ENCODE data around the gene COA8. TPM values are rescaled to one million over a fixed set of nuclear protein-coding genes. Genes with fewer than 3 reads are reported as not detected.

COA8 gene
- total RNA-seq, 1 donor from 2014 or later = 33.7 TPM

- TF ChIP-seq, protein P1, sequence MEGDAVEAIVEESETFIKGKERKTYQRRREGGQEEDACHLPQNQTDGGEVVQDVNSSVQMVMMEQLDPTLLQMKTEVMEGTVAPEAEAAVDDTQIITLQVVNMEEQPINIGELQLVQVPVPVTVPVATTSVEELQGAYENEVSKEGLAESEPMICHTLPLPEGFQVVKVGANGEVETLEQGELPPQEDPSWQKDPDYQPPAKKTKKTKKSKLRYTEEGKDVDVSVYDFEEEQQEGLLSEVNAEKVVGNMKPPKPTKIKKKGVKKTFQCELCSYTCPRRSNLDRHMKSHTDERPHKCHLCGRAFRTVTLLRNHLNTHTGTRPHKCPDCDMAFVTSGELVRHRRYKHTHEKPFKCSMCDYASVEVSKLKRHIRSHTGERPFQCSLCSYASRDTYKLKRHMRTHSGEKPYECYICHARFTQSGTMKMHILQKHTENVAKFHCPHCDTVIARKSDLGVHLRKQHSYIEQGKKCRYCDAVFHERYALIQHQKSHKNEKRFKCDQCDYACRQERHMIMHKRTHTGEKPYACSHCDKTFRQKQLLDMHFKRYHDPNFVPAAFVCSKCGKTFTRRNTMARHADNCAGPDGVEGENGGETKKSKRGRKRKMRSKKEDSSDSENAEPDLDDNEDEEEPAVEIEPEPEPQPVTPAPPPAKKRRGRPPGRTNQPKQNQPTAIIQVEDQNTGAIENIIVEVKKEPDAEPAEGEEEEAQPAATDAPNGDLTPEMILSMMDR (conservative IDR thresholded peaks at IDR 0.05) = no peak
- Mint-ChIP-seq H3K36me3 (ENCODE audit: low read depth) (no peaks in the 10 kb centered on the region), H3K27ac (ENCODE audit: unreplicated experiment) (no peak overlapping the region), H3K9me3 (no peaks in the 10 kb centered on the region), H3K4me1 (peaks cover 14% of the 10 kb centered on the region), H3K4me3 (no peak overlapping the region), H3K27me3 (ENCODE audit: low read depth) (peaks cover 11% of the 10 kb centered on the region)
- DNase-seq (ENCODE audit: low read depth, low spot score) = no peak
These were observed 48.5 kb downstream of the COA8 start for GRCh38 chr14:103611215-103611614.

DNA sequence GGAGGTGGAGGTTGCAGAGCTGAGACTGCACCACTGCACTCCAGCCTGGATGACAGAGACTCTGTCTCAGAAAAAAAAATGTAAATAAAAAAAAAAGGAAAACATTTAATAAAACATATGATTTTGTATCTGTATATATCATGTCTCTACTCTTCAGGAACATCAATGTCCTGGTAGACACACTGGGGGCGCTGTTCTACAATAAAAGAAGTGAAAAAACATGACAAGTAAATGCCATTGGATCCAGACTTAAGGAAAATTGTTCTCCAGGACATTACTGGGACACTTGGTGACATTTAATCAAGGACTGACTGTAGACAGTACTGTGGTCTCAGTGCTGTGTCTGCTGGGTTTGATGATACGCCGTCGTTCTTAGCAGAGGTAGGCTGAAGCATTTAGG lies 50.8 kb downstream of the COA8 start:
- peaks cover 2% of the 10 kb centered on the region for H3K27me3 Mint-ChIP-seq (ENCODE audit: low read depth)
- no peak for DNase-seq (ENCODE audit: low read depth, low spot score)
- no peaks in the 10 kb centered on the region for H3K4me1 Mint-ChIP-seq
- TF ChIP-seq, protein P1 (conservative IDR thresholded peaks at IDR 0.05) = no peak
- no peak overlapping the region for H3K4me3 Mint-ChIP-seq
- no peak overlapping the region for H3K27ac Mint-ChIP-seq (ENCODE audit: unreplicated experiment)
- no peaks in the 10 kb centered on the region for H3K36me3 Mint-ChIP-seq (ENCODE audit: low read depth)
- H3K9me3 Mint-ChIP-seq = no peaks in the 10 kb centered on the region

DNA sequence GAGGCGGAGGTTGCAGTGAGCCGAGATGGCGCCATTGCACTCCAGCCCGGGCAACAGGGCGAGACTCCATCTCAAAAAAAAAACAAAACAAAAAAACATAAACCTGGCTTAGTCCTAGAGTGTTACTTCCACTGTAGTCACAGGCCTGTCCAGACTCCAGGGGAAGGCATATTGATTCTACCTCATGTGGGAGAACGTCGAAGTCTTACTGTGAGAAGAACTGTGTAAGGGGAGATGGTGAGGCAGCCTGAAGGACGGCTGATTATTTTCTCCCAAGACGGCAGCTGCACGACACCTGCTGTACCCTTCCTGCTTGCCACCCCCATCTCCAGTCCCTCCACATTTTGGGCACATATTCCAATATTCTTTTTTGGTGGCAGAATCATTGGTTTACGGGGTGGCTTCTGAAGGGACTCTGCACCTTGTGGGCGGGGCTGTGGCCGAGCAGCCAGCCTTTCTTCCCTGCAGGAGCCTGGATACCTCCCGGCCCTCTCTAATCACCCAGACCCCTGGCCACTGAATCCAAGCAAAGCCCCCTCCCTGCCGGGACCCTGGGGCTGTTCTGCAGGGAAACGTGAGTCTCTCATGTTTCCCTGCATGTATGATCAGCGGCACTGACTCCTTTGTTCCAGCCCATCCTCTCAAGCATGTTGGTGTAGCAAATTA lies 54.0 kb downstream of the COA8 start:
- no peak for DNase-seq (ENCODE audit: low read depth, low spot score)
- Mint-ChIP-seq H3K27ac (ENCODE audit: unreplicated experiment) (no peak overlapping the region), H3K27me3 (ENCODE audit: low read depth) (no peaks in the 10 kb centered on the region), H3K36me3 (ENCODE audit: low read depth) (no peaks in the 10 kb centered on the region), H3K4me3 (no peak overlapping the region), H3K4me1 (no peaks in the 10 kb centered on the region), H3K9me3 (no peaks in the 10 kb centered on the region)
- TF ChIP-seq, protein P1 (conservative IDR thresholded peaks at IDR 0.05) = no peak

DNA sequence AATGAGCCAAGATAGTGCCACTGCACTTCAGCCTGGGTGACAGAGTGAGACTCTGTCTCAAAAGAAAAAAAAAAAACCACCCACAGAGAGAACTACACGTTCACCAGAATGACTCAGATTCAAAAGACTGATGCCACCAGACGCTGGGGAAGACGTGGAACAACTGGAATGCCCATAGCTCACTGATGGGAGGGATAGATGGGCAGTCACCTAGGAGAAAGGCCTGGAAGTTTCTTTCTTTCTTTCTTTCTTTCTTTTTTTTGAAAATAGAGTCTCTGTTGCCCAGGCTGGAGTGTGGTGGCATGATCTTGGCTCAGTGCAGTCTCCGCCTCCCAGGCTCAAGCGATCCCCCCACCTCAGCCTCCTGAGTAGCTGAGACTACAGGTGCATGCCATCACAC lies 56.3 kb downstream of the COA8 start:
- Mint-ChIP-seq H3K36me3 (ENCODE audit: low read depth) (no peaks in the 10 kb centered on the region), H3K27me3 (ENCODE audit: low read depth) (no peaks in the 10 kb centered on the region), H3K9me3 (no peaks in the 10 kb centered on the region), H3K4me3 (no peak overlapping the region), H3K4me1 (no peaks in the 10 kb centered on the region), H3K27ac (ENCODE audit: unreplicated experiment) (no peak overlapping the region)
- TF ChIP-seq, protein P1 (conservative IDR thresholded peaks at IDR 0.05) = no peak
- DNase-seq (ENCODE audit: low read depth, low spot score) = no peak

DNA sequence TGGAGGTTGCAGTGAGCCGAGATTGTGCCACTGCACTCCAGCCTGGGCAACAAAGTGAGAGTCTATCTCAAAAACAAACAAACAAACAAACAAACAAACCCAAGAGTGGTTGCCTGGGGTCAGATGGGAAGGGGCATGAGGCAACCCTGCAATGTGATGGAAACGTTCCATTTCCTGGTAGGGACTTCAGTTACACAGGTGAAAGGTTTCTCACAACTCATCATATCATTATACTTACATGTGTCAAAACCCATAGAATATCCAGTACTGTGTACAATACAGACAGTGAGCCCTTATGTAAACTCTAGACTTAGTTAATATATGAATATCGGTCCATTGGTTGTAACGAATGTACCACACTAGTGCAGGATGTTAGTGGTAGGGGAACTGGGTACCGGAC lies 59.1 kb downstream of the COA8 start:
- no peak overlapping the region for H3K4me3 Mint-ChIP-seq
- H3K4me1 Mint-ChIP-seq = peaks cover 5% of the 10 kb centered on the region
- no peak overlapping the region for H3K27ac Mint-ChIP-seq (ENCODE audit: unreplicated experiment)
- no peaks in the 10 kb centered on the region for H3K36me3 Mint-ChIP-seq (ENCODE audit: low read depth)
- DNase-seq (ENCODE audit: low read depth, low spot score) = no peak
- H3K9me3 Mint-ChIP-seq = no peaks in the 10 kb centered on the region
- no peaks in the 10 kb centered on the region for H3K27me3 Mint-ChIP-seq (ENCODE audit: low read depth)
- TF ChIP-seq, protein P1 (conservative IDR thresholded peaks at IDR 0.05) = no peak
